Hepatic stellate cell (primary cell): ENCODE results near the gene PLXNA3.
A peak's percentile ranks its signal among the peaks of the same experiment; 100 is the strongest.

ENCODE experiments used
- DNase-seq: peaks from one replicate; pipeline ENCODE4 v3.0.0; 2011; ENCODE audit warnings: low spot score

The PLXNA3 gene

GRCh38 chrX:154458116-154458953 lies at the start of gene PLXNA3:
Gene PLXNA3 (plus strand): TSS chrX:154458281. CDS start chrX:154460184, 1,903 bp downstream.
- DNase-seq: peak; percentile 72

DNA sequence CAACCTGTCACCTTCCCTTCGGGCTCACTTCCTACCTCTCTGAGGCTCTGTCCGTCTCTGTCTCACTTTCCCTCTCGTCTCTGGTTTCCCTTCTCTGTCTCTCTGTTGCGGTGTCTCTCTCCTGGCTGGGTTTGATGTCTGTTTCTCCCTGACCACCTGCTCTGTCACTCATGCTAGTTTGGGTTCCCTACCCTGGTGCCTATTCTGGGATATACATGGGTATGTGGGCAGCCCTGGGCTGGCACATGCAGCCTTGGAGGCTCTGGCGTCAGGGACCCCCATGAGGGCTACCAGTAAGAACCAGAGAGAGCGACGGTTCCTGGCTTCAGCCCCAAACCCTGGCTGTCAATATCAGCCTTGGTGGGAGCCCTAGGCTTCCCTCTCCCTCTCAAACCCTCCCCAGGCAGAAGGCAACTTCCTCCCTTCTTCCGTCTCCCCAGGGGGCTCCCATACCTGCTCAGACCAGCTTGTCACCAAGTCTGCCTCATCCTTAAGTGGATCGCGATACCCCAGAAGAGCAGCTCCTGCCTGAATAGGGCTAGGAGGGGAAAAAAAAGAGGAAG lies 49.3 kb upstream of the PLXNA3 start:
- DNase-seq: no peak

- no peak for DNase-seq
These were observed 48.7 kb upstream of the PLXNA3 start, which contains the start of gene DNASE1L1 for GRCh38 chrX:154409222-154409871. Gene DNASE1L1 (minus strand): TSS chrX:154409254. CDS start chrX:154405568, 3,686 bp downstream.

DNA sequence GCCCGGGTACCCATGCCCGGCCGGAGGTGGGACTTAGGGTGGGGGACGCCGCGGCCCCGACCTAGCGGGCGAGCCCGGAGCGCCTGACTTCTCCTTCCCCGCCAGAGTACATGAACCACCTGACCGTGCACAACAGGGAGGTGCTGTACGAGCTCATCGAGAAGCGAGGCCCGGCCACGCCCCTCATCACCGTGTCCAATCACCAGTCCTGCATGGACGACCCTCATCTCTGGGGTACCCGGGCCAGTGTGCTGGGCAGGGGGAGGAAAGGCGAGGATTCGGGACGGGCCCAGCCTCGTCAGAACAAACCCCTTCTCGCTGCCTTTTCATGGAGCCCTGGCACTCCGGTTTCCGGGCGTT lies 46.1 kb upstream of the PLXNA3 start:
- no peak for DNase-seq

- DNase-seq: no peak
These were observed 45.6 kb upstream of the PLXNA3 start for GRCh38 chrX:154412468-154412867.

- DNase-seq: no peak
These were observed 44.9 kb upstream of the PLXNA3 start for GRCh38 chrX:154413142-154413541.

DNA sequence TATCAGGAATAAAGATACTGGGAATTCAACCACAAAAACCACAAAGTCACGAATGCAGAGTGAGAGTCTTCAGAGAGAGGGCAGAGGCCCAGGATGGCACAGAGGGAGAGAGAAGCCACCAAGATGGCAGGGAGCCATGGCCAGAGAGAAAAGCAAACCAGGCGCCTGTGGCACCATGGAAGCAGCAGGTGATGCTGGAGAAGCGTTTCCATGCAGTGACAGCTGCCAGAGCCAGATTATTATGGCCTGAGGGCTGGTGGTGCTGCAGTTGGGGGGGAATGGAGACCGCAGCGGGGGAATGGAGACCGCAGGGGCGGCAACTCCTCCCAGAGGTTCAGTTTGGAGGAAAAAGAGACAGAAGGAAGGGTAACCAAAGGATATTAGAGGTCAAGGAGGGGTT lies 40.9 kb upstream of the PLXNA3 start:
- DNase-seq: no peak

GRCh38 chrX:154419189-154419588 lies 38.9 kb upstream of the PLXNA3 start:
- no peak for DNase-seq

- DNase-seq: no peak
These were observed 38.2 kb upstream of the PLXNA3 start for GRCh38 chrX:154419688-154420401.

DNA sequence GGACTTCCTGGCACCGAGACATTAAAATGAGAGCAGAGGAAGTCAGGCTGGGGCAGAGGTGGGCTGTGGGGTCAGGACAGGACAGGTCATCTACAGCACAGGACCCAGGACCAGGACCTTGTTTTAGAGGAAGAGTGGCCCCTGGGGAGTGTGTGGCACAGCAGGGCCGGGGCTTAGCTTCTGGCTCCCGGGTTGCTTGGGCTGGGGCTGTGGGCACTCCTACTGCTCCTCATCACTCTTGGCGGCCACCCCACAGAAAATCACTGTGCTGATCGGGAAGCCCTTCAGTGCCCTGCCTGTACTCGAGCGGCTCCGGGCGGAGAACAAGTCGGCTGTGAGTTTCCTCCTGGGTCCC lies 37.7 kb upstream of the PLXNA3 start:
- DNase-seq: no peak

GRCh38 chrX:154426916-154427770 lies 30.9 kb upstream of the PLXNA3 start:
- no peak for DNase-seq

GRCh38 chrX:154428176-154429171 lies 29.6 kb upstream of the PLXNA3 start, which contains the start of gene ATP6AP1:
Gene ATP6AP1 (plus strand): TSS chrX:154428677. CDS start chrX:154428693, 16 bp downstream.
- DNase-seq: peak; percentile 94

DNA sequence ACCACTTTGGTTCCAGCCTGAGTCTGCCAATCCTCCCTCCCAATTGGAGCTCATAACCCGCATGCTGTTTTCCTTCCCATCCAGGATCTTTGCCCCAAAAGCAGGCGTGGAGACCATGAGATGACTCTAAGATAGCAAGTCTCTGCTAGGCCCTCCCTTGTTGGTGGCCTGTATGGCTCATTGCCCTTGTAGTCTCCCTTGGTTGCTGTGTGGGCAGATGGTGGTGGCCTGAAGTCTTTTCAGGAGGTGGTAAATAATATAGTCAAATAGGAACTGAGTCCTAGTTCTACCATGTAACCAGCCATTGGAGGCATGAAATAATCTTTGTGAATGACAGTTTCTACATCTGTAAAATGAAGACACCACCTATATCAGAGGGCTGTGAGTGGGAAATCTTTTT lies 28.4 kb upstream of the PLXNA3 start:
- DNase-seq: no peak

DNA sequence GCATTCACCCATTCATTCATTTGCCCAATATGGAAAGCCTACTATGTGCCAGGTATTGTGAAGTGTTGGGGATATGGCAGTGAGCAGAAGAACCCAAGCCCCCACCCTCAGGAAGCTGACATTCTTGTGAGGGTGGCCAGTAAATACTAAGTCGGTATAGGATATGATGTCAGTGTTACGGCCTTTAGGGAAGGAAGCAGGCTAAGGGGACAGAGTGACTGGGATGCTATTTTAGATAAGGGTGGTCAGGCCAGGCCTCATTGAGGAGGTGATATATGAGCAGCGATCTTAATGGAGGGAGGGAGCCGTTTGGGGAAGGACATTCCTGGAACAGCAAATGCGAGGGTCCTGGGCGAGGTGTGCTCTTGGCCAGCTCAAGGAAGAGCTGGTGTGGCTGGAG lies 27.6 kb upstream of the PLXNA3 start:
- no peak for DNase-seq

DNA sequence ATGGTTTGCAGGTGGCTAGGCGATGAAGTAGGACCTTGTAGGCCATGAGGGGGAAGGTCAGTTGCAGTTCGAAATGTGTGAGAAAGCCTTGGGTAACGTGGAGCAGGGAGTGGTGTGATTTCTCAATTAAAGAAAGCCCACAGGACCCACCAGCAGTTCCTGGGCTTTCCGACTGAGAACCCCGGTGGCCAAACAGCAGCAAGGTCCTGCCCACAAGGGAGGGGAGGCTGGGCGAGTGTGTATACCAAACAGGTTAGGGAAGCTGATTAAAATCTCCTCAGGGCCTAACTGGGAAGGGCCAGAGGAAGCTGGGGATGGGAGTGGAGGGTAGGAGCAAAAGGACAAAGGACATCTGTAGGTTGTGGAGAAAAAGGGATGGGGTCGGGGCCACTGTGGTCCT lies 27.2 kb upstream of the PLXNA3 start:
- no peak for DNase-seq

- no peak for DNase-seq
These were observed 26.7 kb upstream of the PLXNA3 start for GRCh38 chrX:154431341-154431740.

DNA sequence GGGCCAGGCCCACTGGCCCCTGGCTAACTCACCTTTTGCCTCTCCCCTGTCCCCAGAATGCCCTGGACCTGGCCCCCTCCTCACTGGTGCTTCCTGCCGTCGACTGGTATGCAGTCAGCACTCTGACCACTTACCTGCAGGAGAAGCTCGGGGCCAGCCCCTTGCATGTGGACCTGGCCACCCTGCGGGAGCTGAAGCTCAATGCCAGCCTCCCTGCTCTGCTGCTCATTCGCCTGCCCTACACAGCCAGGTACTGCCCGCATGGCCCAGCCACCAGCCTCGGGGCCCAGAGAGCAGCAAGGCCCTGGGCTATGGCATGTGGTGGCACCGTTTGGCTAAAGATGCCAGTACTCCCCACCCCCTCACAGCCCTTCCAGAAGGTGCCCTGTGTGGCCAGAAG lies 25.9 kb upstream of the PLXNA3 start:
- no peak for DNase-seq

GRCh38 chrX:154433605-154434004 lies 24.5 kb upstream of the PLXNA3 start:
- no peak for DNase-seq

DNA sequence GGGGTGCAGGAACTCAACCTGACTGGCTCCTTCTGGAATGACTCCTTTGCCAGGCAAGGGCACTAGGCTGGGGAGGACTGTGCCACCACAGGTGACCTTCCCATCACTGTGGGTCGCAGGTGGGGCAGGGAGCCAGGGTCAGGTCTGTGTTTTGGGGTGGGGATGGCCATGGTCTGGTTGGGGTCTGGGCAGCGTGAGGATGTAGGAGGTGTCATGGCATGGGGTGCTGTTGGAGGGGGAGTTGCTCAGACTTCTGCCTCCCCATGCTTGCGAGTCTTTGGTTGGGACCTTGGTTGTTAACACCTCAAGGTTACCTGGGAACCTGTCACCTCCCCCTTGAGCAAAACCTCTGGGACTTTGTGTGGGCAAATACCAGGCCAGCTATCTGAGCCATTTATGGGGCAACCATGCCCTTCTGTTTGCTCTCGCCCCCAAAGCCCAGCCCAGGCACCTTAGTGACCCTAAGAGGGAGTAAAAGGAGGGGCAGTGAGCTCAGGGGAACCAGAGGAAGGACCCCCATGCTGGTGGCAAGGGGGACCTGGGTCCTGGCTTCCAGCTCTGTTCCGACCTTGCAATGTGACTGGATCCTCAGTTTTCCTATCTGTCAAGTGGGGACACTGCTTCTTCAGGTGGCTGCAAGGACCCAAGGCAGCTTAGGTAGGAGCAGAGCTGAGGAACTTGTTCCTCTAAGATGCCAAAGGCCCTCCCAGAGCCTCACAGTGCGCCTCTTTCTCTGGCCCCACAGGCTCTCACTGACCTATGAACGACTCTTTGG lies 23.5 kb upstream of the PLXNA3 start:
- no peak for DNase-seq
